GM21576 (cell line): Measurements from ENCODE around the gene AAGAB.
"Not testable (repeated sequence)": the region's sequence is repeated elsewhere in the genome, so short reads cannot be mapped to it uniquely, and the experiment has no call there.

Experiments
- ATAC-seq: cut with Tn5 transposase; IDR thresholded peaks from one replicate; pipeline ENCODE4 v1.9.1; 2021; ENCODE audit warnings: mild to moderate bottlenecking, moderate library complexity; ENCODE audit not compliant: unreplicated experiment

The AAGAB gene, protein sequence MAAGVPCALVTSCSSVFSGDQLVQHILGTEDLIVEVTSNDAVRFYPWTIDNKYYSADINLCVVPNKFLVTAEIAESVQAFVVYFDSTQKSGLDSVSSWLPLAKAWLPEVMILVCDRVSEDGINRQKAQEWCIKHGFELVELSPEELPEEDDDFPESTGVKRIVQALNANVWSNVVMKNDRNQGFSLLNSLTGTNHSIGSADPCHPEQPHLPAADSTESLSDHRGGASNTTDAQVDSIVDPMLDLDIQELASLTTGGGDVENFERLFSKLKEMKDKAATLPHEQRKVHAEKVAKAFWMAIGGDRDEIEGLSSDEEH

DNA sequence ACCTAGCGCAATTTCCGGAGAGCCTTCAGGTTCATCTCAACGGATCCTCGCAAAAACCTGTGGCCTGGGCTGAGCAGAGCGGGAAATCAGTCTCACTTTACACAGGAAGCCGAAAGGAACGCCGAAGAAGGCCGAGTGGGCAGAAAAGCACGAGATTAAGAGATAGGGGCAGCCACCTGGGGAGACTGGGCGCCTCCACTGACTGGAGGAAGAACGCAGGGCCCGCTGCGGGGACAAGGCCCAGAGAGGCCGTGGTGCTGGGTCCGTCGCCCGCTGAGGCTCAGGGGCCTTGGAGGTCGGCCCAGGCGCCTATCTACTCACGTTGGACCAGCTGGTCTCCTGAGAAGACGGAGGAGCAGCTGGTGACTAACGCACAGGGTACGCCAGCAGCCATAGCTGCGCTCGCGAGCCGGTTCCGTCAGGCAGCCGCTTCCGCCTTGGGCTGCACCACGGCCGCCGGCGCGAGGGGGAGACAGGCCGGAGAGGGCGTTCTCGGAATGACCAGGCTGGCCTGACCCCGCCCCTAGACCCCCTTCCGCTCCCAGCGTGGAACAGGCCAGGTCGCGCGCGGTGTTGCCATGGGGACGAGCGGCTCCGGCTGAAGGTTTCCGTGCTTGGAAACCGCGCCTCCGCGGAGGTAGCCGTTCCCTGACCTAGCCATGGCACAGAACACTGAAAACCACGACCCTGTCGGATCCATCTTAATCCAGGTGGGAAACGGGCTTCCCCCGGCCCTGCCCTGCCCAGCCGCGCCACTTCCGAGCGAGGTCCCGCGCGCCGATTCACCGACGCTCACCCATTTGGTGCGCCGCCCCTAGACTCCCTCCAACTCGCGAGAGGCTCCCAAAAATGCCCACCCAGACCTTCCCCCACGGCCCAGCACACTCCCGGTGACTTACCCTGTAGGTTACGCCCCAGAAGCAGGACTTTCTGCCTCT is at the start of gene AAGAB, which contains the start of gene IQCH:
Gene AAGAB, minus strand, starts transcription at position 424 of the 938 bp plus-strand sequence. Its CDS starts 30 bp downstream, at position 394.
Gene IQCH, plus strand, starts transcription at position 549 of the 938 bp plus-strand sequence. Its CDS starts 111 bp downstream, at position 660.
- ATAC-seq: peak; percentile 92

DNA sequence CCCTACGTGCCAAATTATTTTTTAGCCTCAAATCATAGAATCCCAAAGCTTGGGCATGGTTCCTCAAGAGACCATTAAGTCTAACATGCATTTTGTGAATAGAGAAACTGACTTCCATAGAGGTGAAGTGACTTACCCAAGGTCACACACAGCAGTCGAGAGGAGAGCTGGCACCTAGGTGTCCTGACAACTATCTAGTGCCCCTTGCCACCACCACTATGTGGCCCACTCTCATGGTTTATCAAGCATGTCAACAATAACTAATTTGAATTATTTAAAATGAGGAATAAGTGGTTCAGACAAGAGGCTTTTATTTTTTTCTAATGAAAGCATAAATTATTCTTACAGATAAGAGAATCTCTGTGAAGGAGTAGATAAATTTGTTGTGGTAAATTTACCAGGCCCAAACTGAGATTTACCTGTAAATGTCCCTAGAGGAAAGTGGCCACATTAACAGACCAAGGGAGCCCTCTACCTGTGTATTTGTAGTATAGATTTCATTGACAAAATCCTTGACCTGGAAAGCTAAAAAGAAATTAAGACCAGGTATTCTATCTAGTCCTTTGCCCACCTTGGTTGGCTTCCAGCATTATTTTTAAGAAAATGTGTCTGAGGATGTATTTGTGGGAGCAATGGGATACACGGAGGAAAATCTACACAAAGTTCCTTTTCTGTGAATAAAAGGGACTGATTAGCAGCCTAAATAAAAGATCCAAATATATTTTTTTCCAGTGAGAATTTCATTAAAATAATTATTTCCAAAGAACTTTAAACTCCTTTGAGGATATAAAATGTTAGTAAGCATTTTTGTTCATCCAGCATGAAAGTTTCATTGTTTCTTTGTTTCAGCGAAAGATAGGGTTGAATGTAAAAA is 49.3 kb upstream of the AAGAB start:
- ATAC-seq: no peak

DNA sequence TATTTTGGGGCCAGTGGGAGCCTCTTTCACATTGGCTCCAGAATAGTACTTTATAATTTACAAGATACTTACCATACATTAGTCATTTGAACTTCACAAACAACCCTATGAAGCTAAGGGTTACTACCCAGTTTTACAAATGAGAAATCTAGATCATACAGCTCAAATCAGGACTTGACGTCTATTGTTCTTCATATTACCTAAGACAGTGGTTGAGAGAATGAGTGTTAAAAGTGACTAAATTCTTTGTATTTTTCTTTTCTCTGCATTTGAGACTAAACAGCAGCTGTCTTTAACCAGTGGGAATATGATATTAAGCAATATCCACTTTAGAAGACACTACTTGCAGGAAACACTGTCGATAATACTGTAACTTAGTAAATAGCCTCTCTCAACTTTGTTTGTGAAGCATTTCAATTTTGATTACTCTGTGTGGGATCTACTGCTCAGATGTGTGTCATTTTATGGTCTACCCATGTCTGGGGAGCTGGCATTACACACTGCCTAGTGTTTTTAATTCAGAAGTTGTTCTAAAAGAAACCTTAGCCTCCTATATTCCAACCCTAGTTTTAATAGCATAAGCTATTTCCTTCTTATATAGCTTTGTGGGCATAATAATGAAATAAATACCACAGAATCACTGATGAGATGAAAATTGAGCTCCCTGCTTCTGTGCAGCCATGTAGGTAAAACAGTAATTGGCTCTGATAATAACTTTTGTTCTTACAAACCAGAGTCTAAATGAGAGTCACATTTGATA is 46.0 kb upstream of the AAGAB start:
- ATAC-seq: no peak

DNA sequence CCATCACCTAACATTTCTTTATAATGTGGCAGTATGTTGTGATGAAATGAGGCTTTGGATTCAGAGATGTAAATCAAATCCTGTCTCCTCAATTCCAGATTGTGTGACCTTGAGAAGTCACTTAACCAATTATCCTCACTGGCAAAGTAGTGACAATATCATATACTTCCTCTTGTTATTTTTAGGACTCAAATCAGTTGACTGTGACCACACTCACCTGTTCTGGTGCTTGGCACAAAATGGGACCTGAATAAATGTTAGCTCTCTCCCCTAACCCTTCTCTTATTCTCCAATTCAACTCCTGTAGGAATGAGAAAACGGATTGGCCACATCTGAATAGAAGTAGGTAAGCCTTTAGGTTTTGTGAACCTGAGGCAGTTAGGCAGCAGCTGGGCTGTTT is 42.2 kb upstream of the AAGAB start:
- ATAC-seq: no peak

DNA sequence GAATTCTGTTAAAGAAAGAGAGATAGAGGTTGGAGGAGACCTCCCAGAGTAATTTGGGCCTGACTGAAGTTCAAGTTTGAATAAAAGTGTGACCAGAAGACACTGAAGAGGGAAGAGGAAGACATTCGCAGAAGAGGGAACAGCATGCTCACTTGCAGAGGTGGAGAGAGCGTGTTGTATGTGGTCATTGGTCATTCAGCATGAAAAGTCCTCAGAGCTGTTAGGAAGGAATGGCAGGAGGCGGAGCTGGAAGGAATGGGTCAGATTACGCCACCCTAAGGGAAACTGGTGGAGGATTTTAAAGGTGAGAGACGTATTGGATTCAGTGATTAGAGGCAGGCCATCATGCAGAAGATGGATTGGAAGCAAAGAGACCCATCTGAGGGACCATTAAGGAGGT is 41.7 kb upstream of the AAGAB start:
- ATAC-seq: no peak

DNA sequence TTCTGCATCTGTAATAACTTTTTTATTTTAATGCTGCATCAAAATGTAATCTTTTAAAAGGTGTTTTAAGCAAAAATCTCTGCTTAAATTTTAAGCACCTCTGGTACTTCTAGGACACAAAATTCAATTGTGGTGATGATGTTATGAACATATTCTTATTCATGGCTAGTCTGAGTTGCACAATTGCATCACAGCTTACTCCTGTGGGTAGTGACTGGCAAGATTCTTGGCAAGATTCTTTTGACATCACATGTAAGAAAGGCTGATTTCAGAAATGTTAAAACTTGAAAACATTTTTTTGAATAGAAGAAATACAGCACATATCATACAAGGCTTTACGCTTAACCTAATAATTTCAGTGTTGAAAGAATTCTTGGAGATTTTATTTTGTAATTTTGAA is 35.9 kb upstream of the AAGAB start:
- no peak for ATAC-seq

DNA sequence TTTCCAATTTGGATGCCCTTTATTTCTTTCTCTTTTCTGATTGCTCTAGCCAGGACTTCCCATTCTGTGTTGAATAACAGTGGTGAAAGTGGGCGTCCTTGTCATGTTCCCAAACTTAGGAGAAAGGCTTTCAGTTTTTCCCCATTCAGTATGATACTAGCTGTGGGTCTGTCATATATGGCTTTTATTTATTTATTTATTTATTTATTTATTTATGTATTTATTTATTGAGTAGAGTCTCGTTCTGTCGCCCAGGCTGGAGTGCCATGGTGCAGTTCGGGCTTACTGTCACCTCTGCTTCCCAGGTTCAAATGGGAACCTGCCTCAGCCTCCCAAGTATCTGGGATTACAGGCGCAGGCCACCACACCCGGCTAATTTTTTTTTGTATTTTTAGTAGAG is 31.9 kb upstream of the AAGAB start:
- not testable (repeated sequence) for ATAC-seq

DNA sequence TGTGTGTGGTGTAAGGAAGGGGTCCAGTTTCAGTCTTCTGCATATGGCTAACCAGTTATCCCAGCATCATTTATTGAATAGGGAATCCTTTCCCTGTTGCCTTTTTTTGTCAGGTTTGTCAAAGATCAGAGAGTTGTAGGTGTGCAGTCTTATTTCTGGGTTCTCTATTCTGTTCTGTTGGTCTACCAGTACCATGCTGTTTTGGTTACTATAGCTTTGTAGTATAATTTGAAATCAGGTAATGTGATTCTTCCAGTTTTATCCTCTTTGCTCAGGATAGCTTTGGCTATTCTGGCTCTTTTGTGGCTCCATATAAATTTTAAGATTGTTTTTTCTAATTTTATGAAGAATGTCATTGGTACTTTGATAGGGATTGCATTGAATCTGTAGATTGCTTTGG is 31.2 kb upstream of the AAGAB start:
- ATAC-seq: not testable (repeated sequence)

DNA sequence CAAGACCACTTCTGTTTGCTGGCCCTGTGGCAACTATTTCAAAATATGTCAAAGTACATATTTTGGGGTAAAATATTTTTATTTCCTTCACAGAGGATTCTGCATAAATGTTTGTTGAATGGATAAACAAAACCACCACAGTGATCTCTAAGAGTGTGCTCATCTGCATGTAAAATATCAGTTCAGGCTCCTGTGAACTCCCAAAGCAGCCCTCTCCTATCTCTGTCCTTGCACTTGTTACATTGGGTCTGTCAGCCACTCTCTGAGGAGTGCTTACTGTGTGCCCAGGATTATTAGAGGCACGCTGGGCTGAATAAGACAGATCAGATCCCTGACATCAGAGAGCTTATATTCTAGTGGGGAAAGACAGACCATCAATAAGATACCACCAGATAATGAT is 27.3 kb upstream of the AAGAB start:
- no peak for ATAC-seq

DNA sequence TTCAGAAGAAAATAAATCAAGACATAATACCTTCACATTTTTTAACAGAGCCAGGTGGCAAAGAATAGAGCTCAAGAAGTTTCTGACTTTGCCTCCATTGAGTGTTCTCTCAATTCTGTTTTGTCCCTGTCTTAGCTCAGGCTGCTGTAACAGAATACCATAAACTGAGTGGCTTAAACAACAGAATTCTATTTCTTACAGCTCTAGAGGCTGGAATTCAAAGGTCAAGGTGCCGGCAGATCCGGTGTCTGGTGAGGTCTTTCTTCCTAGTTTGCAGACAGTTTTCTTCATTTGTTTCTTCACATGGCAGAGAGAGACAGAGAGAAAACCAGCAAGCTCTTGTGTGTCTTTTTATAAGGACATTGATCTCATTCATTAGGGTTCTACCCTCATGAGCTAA is 25.8 kb upstream of the AAGAB start:
- ATAC-seq: no peak

DNA sequence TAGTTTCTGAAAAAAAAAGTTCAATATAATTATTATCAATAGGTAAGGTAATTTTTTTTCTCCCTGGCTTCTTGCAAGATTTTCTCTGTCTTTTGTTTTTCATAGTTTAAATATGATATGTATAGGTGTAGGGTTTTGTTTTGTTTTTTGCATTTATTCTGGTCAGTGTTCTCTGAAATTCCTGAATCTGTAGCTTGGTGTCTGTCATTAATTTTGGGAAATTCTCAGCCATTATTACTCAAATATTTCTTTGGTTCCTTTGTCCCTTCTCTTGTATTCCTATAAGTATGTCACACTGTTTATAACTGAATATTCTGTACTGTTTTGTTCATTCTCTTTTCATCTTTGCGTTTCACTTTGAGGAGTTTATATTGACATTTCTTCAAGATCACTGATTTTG is 22.2 kb upstream of the AAGAB start:
- ATAC-seq: no peak

DNA sequence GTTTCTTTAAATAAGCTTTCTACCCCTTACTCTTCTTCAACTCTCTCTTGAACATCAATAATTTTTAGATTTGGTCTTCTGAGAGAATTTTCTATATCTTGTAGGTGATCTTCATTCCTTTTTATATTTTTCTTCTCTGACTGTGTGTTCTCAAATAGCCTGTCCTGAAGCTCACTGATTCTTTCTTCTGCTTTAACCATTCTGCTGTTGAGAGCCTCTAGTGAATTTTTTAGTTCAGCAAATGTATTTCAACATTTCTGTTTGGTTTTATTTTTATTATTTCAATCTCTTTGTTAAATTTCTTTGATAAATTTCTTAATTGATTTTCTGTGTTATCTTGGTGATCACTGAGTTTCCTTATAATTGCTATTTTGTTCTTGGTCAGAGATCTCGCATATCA is 19.8 kb upstream of the AAGAB start:
- ATAC-seq: no peak

DNA sequence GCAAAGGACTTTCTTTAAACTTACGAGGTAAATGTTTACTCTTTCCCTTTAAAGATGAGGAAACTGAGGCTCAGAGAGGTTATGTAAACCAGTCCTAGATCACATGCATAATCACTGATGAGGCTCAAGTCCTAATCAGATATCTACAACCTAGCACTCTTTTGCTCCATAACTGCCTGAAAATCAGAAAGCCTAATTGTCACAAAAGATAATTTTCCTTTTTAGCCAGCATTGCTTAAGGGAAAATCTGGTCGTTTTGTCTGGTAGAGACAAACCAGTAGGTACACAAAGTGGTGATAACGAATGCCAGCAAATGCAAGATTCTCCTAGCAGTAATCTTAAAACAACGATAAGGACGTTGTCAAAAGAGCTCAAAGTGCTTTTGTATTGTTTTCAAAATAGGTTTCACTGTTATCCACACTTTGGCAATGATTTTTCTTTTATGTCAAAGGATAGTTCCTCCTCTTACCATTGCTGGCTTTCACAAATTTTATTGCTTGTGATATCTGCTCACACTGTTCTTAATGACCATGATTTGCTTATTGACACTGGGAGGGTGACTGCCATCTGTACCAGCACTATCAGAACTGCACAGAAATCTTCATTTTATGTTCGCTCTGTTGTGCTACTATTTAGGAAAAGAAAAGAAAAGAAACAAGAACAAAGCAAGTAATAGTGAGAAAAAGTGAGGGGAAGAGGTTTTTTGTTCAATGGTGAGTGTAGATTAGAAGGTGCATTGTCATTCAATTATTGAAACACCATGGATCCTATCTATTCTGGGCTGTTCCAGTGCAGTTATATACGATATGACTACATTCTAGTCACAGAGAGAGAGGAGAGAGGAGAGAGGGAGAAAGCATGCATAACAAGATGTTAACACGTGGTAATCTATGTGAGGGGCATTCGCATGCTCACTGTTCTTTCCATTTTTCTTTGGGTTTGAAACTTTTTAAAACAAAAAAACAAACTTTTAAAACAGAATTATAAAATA is 13.8 kb upstream of the AAGAB start:
- no peak for ATAC-seq

DNA sequence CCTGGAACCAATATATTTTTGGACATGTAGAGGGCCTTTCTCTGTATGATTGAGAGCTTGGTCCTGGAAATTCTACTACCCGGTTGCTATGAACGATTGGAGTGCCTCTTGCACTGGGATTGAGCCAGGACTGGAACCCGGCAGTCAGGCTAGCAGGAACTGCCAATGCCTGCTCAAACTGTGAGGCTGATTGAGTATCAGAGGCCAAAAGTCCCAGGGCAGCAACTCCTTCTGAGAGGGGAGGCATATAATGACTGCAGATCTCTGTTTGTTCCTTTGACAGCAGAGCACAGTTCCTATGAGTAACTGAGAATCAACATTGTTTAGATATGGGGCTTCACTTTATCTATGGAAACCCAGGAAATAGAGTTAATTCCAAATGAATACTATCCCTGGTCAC is 13.0 kb upstream of the AAGAB start:
- no peak for ATAC-seq

DNA sequence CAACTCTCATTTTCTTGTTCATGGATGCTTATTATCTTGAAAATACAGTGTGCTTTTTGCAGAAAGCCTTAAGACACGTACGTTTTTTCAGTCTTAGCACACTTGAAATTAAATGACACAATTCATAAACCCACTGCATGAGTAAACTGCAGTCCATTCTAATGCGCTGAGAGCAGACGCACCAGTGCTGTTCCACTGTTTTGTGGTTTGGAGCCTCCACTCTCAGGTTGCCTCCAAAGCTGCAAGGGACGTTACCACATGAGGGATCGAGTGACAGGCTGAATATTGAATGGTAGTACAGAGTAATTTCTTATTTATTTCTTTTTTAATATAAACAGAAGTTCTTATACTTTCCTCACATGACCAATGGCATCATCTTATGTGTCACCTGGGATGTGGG is 12.4 kb upstream of the AAGAB start:
- ATAC-seq: no peak

DNA sequence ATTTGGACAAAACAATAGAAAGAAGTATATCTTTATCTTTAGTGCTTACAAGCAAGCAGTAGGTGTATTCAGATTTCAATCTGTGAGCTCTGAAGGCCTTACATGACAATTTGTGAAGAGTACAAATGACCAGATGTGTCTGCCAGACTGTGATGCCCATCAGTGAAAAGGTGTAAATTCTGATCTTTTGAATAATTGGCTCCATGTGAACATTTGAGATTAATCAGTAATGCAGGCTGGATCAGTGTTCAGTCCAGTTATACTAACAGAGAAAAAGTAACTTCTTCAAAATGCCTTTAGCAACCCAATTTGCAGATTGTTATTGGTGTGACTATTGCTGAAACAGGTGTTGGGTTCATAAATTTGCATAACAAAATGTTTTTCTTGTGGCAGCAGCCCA is 5.3 kb upstream of the AAGAB start:
- ATAC-seq: no peak

DNA sequence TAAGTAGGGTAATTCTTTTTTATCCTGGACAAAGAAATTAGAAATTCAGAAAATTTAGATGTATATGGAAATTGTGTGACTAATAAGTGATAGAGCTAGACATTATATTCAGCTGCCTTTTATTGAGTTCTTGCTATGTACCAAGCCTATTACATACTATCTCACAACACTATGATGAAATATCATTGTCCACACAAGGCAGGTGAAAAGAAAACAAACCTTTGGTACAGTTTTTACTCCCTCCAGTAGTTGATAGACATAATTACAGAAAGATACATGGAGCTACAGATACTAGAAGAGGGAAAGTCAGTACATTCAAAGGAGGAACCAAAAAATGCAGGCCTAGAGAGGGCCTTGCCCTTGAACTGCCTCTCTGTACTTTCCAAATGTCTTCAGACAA is 4.9 kb upstream of the AAGAB start:
- no peak for ATAC-seq

DNA sequence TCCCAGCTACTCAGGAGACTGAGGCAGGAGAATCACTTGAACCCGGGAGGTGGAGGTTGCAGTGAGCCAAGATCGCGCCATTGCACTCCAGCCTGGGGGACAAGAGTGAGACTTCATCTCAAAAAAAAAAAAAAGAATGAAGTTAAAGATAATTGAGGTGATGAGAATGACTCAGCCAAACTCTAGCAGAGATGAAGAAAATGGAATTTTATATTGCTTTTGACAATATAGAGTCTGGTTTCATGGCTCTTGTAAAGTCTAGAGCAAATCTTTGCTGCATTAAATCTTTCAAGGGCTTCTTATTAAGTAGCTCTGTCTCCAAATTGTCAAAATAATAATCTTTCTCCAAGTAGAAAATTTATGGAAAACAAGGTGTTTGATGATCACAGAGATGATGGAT is 4.0 kb upstream of the AAGAB start:
- not testable (repeated sequence) for ATAC-seq

DNA sequence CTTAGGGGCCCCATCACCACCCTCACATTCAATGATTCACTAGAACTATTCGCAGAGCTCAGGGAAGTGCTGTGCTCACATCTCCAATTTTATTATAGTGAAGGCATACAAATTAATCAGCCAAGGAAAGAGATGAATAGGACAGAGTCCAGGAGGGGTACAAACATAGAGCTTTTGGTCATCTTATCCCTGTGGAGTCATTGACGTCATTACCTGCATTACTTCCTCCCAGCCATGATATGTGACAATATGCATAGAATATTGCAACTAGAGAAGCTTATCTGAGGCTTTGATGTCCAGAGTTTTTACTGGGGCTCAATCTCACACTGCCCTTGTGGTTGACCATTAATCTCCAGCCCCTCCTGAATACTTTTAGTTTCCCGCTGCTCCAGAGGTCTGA is 1.6 kb upstream of the AAGAB start:
- ATAC-seq: no peak
